Measurements from ENCODE around the gene CRMP1. TPM values are rescaled to one million over a fixed set of nuclear protein-coding genes. Genes with fewer than 3 reads are reported as not detected.

The CRMP1 gene
- total RNA-seq, 1 donor from 2014 or later = 5.7 TPM

DNA sequence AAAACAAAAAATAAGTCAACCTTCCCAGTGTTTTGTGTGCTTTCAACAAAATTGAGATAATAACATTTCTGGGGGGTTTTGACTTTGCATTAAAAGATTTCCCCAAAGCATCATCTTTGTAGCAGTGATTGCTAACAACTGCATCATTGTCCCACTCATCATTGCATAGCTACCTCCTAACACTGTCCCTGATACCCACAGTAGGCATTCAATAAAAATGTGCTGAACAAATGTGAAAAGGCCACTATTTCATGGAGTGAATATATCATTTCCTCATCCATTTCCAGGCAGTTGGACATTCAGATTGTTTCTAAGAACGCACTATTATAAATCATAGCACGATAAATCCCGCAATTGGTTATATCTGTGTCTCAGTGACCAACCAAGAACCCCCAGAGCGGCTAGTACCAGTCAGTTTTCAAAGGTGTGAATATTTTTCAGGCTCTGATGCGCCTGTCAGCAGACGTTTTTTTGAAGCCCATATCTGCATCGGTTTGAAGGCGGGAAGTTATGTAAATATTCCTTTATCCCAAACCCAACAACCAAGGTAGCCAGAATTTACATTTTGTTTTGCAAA lies 36.0 kb upstream of the CRMP1 start:
- H3K9ac ChIP-seq (ENCODE audit: low read depth in 1 of 3, low read length in 3 of 3) = no peak overlapping the region
- no peaks in the 10 kb centered on the region for H3K36me3 ChIP-seq (ENCODE audit: control insufficient read depth in 3 of 3, insufficient read depth in 3 of 3, low read length in 3 of 3)
- no peak overlapping the region for H3K27ac ChIP-seq (ENCODE audit: low read depth, low read length)
- H3K9me3 ChIP-seq (ENCODE audit: control insufficient read depth in 3 of 3, low read length in 3 of 3) = peaks cover 0 to 2% (median 0%) of the 10 kb centered on the region in 3 donors
- no peak overlapping the region for H3K4me3 ChIP-seq (ENCODE audit: low read length in 3 of 3)
- H3K4me1 ChIP-seq (ENCODE audit: control insufficient read depth in 3 of 3, insufficient read depth in 3 of 3, low read length in 3 of 3) = no peaks in the 10 kb centered on the region
- H3K27me3 ChIP-seq (ENCODE audit: control insufficient read depth in 3 of 3, insufficient read depth in 3 of 3, low read length in 3 of 3) = peaks cover 7 to 54% (median 24%) of the 10 kb centered on the region in 3 donors

DNA sequence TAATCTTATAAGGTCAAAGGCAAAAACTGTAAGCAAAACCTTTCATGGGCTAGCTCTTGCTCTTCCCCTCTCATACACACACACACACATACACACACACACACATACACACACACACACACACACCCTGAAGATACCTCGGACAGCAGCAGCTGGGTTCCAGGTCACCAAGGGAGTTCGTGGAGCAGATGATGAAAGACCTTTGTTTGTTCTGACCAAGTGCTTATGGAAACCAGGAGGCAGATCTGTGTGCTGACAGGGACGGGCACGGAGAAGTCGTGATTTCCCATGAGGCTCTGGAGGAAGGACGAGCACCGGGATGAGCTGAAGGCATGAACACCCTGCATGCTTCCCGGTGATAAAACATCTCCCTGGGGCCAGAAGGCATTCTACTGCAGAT lies 35.4 kb upstream of the CRMP1 start:
- H3K9ac ChIP-seq (ENCODE audit: low read depth in 1 of 3, low read length in 3 of 3) = no peak overlapping the region
- no peaks in the 10 kb centered on the region for H3K36me3 ChIP-seq (ENCODE audit: control insufficient read depth in 3 of 3, insufficient read depth in 3 of 3, low read length in 3 of 3)
- H3K4me3 ChIP-seq (ENCODE audit: low read length in 3 of 3) = no peak overlapping the region
- no peaks in the 10 kb centered on the region for H3K4me1 ChIP-seq (ENCODE audit: control insufficient read depth in 3 of 3, insufficient read depth in 3 of 3, low read length in 3 of 3)
- peaks cover 3 to 48% (median 20%) of the 10 kb centered on the region in 3 donors for H3K27me3 ChIP-seq (ENCODE audit: control insufficient read depth in 3 of 3, insufficient read depth in 3 of 3, low read length in 3 of 3)
- no peak overlapping the region for H3K27ac ChIP-seq (ENCODE audit: low read depth, low read length)
- no peaks in the 10 kb centered on the region for H3K9me3 ChIP-seq (ENCODE audit: control insufficient read depth in 3 of 3, low read length in 3 of 3)

DNA sequence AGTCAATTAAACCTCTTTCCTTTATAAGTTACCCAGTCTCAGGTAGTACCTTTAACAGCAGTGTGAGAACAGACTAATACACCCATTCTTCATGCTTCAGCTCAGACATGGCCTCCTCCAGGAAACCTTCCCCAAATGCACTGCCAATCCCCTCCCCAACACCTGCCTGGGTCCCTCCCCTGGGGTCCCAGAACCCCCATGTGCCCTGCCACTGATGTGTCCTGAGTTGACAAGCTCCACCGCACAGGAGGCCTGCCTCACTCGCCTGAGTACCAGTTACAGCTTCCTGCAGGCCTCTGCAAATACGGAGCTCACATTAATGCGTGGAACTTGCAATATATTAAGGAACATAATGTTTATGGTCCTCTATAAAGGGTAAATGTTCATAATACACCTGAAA lies 34.9 kb upstream of the CRMP1 start:
- no peak overlapping the region for H3K27ac ChIP-seq (ENCODE audit: low read depth, low read length)
- H3K27me3 ChIP-seq (ENCODE audit: control insufficient read depth in 3 of 3, insufficient read depth in 3 of 3, low read length in 3 of 3) = peaks cover 3 to 44% (median 18%) of the 10 kb centered on the region in 3 donors
- no peak overlapping the region for H3K9ac ChIP-seq (ENCODE audit: low read depth in 1 of 3, low read length in 3 of 3)
- no peaks in the 10 kb centered on the region for H3K36me3 ChIP-seq (ENCODE audit: control insufficient read depth in 3 of 3, insufficient read depth in 3 of 3, low read length in 3 of 3)
- H3K4me1 ChIP-seq (ENCODE audit: control insufficient read depth in 3 of 3, insufficient read depth in 3 of 3, low read length in 3 of 3) = no peaks in the 10 kb centered on the region
- H3K9me3 ChIP-seq (ENCODE audit: control insufficient read depth in 3 of 3, low read length in 3 of 3) = no peaks in the 10 kb centered on the region
- H3K4me3 ChIP-seq (ENCODE audit: low read length in 3 of 3) = no peak overlapping the region

DNA sequence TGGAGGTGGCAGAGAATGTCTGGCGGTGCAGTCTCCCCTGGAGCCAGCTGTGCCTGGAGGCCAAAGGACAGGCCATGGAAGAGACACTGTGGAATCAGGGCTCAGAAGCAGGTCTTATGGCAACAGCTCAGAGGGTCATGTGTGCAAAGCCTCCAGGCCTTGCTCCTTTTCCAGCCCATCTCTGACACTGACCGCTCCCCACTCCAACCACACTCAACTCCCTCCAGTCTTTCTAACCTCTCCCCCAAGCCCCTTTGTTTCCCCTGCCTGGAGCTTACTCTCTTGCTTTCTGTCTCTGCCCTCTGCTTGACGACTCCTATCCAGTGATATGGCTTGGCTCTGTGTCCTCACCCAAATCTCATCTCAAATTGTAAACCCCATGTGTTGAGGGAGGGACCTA lies 34.2 kb upstream of the CRMP1 start:
- H3K36me3 ChIP-seq (ENCODE audit: control insufficient read depth in 3 of 3, insufficient read depth in 3 of 3, low read length in 3 of 3) = no peaks in the 10 kb centered on the region
- no peak overlapping the region for H3K9ac ChIP-seq (ENCODE audit: low read depth in 1 of 3, low read length in 3 of 3)
- peaks cover 3 to 43% (median 20%) of the 10 kb centered on the region in 3 donors for H3K27me3 ChIP-seq (ENCODE audit: control insufficient read depth in 3 of 3, insufficient read depth in 3 of 3, low read length in 3 of 3)
- H3K9me3 ChIP-seq (ENCODE audit: control insufficient read depth in 3 of 3, low read length in 3 of 3) = no peaks in the 10 kb centered on the region
- H3K27ac ChIP-seq (ENCODE audit: low read depth, low read length) = no peak overlapping the region
- H3K4me3 ChIP-seq (ENCODE audit: low read length in 3 of 3) = no peak overlapping the region
- no peaks in the 10 kb centered on the region for H3K4me1 ChIP-seq (ENCODE audit: control insufficient read depth in 3 of 3, insufficient read depth in 3 of 3, low read length in 3 of 3)

DNA sequence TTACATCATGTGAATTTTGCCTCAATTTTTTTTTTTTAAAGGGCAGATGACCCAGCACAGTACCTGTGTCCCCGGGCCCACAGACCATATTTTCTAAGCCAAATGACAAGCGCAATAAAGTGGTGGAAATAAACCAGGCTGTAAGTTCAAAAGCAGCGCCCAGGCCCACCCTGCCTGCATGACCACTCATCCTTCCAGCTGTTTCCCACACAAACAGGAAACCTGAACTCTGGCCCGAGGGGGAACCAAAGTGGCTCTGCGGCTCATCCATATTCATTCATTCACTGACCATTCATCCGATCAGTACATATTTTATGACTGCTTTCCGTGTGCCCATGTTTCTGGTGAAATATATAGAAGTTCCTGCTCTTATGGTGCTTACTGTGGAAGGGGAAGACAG lies 33.7 kb upstream of the CRMP1 start:
- no peak overlapping the region for H3K9ac ChIP-seq (ENCODE audit: low read depth in 1 of 3, low read length in 3 of 3)
- peaks cover 3 to 43% (median 18%) of the 10 kb centered on the region in 3 donors for H3K27me3 ChIP-seq (ENCODE audit: control insufficient read depth in 3 of 3, insufficient read depth in 3 of 3, low read length in 3 of 3)
- no peaks in the 10 kb centered on the region for H3K9me3 ChIP-seq (ENCODE audit: control insufficient read depth in 3 of 3, low read length in 3 of 3)
- no peaks in the 10 kb centered on the region for H3K36me3 ChIP-seq (ENCODE audit: control insufficient read depth in 3 of 3, insufficient read depth in 3 of 3, low read length in 3 of 3)
- no peaks in the 10 kb centered on the region for H3K4me1 ChIP-seq (ENCODE audit: control insufficient read depth in 3 of 3, insufficient read depth in 3 of 3, low read length in 3 of 3)
- no peak overlapping the region for H3K4me3 ChIP-seq (ENCODE audit: low read length in 3 of 3)
- no peak overlapping the region for H3K27ac ChIP-seq (ENCODE audit: low read depth, low read length)

DNA sequence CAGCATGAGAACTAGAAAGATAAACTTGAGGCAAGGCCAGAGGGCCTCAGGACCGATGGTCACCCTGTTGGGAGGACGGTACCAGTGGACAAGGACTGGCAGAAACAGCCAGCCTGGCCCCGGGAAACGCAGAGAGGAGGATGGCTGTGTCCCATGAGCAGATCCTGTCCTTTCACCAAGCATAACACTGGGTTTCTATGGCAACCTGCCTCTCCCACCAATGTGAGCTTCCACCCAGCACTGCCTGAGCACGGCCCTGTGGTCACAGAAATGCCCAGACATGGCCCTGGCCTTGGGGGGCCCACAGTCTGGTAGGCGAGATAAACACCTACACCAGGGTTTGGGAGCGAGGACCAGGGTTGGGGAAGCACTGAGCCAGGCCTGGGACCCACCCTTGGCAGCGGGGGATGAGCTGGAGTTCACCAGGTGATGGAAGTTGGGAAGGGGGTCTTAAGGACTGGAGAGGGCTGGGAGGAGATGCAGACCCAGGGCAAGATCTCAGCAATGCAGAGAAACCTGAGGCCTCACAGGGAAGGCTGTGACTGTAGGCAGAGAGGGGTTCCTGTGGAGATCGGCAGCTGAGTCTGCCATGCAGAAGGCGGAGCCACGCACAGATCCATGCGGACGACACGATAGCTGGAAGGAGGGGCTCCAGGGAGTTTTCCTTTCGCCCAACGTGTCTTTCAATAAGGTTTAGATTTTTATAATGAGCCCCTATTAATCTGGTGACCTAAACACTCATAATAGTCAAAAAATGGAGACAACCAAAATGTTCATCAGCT lies 32.7 kb upstream of the CRMP1 start:
- Histone ChIP-seq H3K27ac (ENCODE audit: low read depth, low read length) (no peak overlapping the region), H3K27me3 (ENCODE audit: control insufficient read depth in 3 of 3, insufficient read depth in 3 of 3, low read length in 3 of 3) (peaks cover 10 to 47% (median 24%) of the 10 kb centered on the region in 3 donors), H3K9me3 (ENCODE audit: control insufficient read depth in 3 of 3, low read length in 3 of 3) (peaks cover 0 to 3% (median 0%) of the 10 kb centered on the region in 3 donors), H3K4me3 (ENCODE audit: low read length in 3 of 3) (no peak overlapping the region), H3K9ac (ENCODE audit: low read depth in 1 of 3, low read length in 3 of 3) (no peak overlapping the region), H3K36me3 (ENCODE audit: control insufficient read depth in 3 of 3, insufficient read depth in 3 of 3, low read length in 3 of 3) (no peaks in the 10 kb centered on the region), H3K4me1 (ENCODE audit: control insufficient read depth in 3 of 3, insufficient read depth in 3 of 3, low read length in 3 of 3) (no peaks in the 10 kb centered on the region)

DNA sequence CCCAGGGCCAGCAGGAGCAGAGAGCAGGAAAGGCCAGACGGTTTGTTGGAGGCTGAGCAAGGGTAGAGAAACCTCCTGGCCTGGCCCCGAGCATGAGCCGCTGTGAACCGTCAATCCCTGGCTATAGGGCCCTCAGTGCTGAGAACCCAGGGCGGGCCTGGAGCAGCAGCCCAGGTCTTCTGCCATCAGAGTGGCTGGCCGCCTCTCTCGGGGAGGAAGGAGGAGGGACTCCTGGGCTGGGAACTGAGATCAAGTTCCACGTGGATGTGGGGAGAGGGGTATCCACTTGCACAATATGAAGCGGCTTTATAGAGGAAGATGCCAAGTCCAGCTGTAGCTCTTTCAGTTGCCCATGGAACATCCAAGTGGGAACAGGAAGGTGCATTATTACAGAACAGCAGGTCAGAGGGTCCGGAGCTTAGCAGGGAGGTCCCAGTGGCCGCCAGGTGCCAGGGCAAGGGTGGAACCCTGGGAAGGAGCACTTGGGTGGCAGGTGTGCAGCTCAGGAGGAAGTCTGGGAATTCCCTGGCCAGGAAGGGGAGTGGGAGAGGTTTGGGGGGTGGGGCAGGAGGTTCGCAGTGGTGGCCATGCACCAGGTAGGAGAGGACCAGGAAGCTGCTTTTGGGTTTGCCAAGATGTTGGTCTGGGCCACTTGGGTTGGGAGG lies 31.7 kb upstream of the CRMP1 start:
- H3K4me1 ChIP-seq (ENCODE audit: control insufficient read depth in 3 of 3, insufficient read depth in 3 of 3, low read length in 3 of 3) = no peaks in the 10 kb centered on the region
- no peak overlapping the region for H3K4me3 ChIP-seq (ENCODE audit: low read length in 3 of 3)
- peaks cover 12 to 47% (median 21%) of the 10 kb centered on the region in 3 donors for H3K27me3 ChIP-seq (ENCODE audit: control insufficient read depth in 3 of 3, insufficient read depth in 3 of 3, low read length in 3 of 3)
- no peak overlapping the region for H3K27ac ChIP-seq (ENCODE audit: low read depth, low read length)
- no peak overlapping the region for H3K9ac ChIP-seq (ENCODE audit: low read depth in 1 of 3, low read length in 3 of 3)
- H3K9me3 ChIP-seq (ENCODE audit: control insufficient read depth in 3 of 3, low read length in 3 of 3) = peaks cover 0 to 3% (median 0%) of the 10 kb centered on the region in 3 donors
- no peaks in the 10 kb centered on the region for H3K36me3 ChIP-seq (ENCODE audit: control insufficient read depth in 3 of 3, insufficient read depth in 3 of 3, low read length in 3 of 3)

DNA sequence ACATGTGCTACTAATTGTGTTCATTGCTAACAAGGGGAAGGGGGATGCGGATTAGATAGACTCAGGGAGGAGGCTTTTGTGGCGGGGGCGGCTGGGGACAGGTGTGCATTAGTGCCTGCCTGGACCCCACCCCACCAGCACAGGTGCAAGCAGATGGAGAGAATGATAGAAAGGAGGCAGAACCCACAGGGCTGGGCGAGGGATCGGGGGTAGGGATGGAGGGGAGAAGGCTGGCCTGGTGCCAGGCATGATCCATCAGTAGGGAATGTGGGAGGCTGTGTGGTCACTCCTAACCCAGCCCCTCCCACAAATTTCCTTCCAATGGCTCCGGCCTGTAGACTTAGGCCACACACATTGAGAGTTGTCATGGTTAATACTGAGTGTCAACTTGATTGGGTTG lies 30.5 kb upstream of the CRMP1 start:
- no peak overlapping the region for H3K4me3 ChIP-seq (ENCODE audit: low read length in 3 of 3)

DNA sequence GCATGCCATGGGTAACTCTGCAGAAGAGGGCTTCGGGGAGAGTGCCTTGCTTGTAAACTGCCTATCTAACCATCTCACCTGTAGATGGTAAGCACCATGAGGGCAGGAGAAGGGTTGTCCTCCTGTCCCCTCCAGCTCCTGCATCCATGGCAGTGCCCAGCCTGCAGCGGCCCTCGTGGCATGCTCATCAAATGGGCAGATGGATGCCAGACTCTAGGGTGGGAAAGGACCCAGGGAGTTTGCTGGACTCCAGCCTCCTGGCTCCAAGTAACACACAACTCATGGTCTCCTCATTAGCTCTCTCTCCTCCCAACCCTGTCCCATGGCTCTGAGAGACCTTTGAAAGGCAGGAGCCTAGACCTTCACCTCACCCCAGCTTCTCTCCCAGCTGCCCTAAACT lies 29.7 kb upstream of the CRMP1 start:
- Histone ChIP-seq H3K36me3 (ENCODE audit: control insufficient read depth in 3 of 3, insufficient read depth in 3 of 3, low read length in 3 of 3) (no peaks in the 10 kb centered on the region), H3K4me3 (ENCODE audit: low read length in 3 of 3) (no peak overlapping the region), H3K4me1 (ENCODE audit: control insufficient read depth in 3 of 3, insufficient read depth in 3 of 3, low read length in 3 of 3) (no peaks in the 10 kb centered on the region), H3K27ac (ENCODE audit: low read depth, low read length) (no peak overlapping the region), H3K27me3 (ENCODE audit: control insufficient read depth in 3 of 3, insufficient read depth in 3 of 3, low read length in 3 of 3) (peaks cover 19 to 55% (median 36%) of the 10 kb centered on the region in 3 donors), H3K9me3 (ENCODE audit: control insufficient read depth in 3 of 3, low read length in 3 of 3) (peaks cover 0 to 3% (median 0%) of the 10 kb centered on the region in 3 donors), H3K9ac (ENCODE audit: low read depth in 1 of 3, low read length in 3 of 3) (no peak overlapping the region)

More for the DNA sequence above, 30.5 kb upstream of the CRMP1 start:
- Histone ChIP-seq H3K9me3 (ENCODE audit: control insufficient read depth in 3 of 3, low read length in 3 of 3) (peaks cover 0 to 3% (median 0%) of the 10 kb centered on the region in 3 donors), H3K27ac (ENCODE audit: low read depth, low read length) (no peak overlapping the region), H3K36me3 (ENCODE audit: control insufficient read depth in 3 of 3, insufficient read depth in 3 of 3, low read length in 3 of 3) (no peaks in the 10 kb centered on the region), H3K9ac (ENCODE audit: low read depth in 1 of 3, low read length in 3 of 3) (no peak overlapping the region), H3K27me3 (ENCODE audit: control insufficient read depth in 3 of 3, insufficient read depth in 3 of 3, low read length in 3 of 3) (peaks cover 13 to 57% (median 33%) of the 10 kb centered on the region in 3 donors), H3K4me1 (ENCODE audit: control insufficient read depth in 3 of 3, insufficient read depth in 3 of 3, low read length in 3 of 3) (no peaks in the 10 kb centered on the region)

DNA sequence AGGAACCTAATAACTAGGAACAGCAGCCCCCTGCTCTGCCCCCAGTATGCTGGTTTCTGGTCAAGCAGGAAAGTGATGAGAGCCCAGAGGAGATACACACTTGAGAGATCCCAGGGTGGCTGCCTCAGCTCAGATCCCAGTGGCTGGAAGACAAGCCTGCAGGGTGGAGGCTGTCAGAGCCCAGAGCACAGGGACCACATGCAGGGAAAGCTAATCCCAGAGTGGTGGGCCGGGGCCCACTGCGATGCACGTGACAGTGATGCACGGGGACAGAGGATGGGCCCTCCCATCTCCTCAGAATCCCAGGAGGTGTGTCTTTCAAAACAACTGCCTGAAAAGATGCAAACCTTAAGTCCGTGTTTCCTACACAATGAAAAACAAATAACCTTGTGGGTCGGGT lies 29.1 kb upstream of the CRMP1 start:
- peaks cover 0 to 3% (median 0%) of the 10 kb centered on the region in 3 donors for H3K9me3 ChIP-seq (ENCODE audit: control insufficient read depth in 3 of 3, low read length in 3 of 3)

More for the DNA sequence above, 29.1 kb upstream of the CRMP1 start:
- Histone ChIP-seq H3K27ac (ENCODE audit: low read depth, low read length) (no peak overlapping the region), H3K36me3 (ENCODE audit: control insufficient read depth in 3 of 3, insufficient read depth in 3 of 3, low read length in 3 of 3) (no peaks in the 10 kb centered on the region), H3K4me3 (ENCODE audit: low read length in 3 of 3) (no peak overlapping the region), H3K27me3 (ENCODE audit: control insufficient read depth in 3 of 3, insufficient read depth in 3 of 3, low read length in 3 of 3) (peaks cover 19 to 54% (median 36%) of the 10 kb centered on the region in 3 donors), H3K4me1 (ENCODE audit: control insufficient read depth in 3 of 3, insufficient read depth in 3 of 3, low read length in 3 of 3) (no peaks in the 10 kb centered on the region), H3K9ac (ENCODE audit: low read depth in 1 of 3, low read length in 3 of 3) (no peak overlapping the region)
